MM.1S (cell line): ENCODE measurements around the gene E4F1.

Source experiments
- EZH2phosphoT487 ChIP-seq: fragments of 300-600 bp; sonication (generic); IDR thresholded peaks from 2 replicates; pipeline ENCODE4 v1.6.1; 2018; ENCODE audit warnings: antibody characterized with exemption, low read length
- TF ChIP-seq, protein P1 (sequence below): fragments of 300-600 bp; sonication (generic); IDR thresholded peaks from 2 replicates; pipeline ENCODE4 v1.5.1; 2016; ENCODE audit warnings: antibody characterized with exemption, low read length, mixed read lengths

DNA sequence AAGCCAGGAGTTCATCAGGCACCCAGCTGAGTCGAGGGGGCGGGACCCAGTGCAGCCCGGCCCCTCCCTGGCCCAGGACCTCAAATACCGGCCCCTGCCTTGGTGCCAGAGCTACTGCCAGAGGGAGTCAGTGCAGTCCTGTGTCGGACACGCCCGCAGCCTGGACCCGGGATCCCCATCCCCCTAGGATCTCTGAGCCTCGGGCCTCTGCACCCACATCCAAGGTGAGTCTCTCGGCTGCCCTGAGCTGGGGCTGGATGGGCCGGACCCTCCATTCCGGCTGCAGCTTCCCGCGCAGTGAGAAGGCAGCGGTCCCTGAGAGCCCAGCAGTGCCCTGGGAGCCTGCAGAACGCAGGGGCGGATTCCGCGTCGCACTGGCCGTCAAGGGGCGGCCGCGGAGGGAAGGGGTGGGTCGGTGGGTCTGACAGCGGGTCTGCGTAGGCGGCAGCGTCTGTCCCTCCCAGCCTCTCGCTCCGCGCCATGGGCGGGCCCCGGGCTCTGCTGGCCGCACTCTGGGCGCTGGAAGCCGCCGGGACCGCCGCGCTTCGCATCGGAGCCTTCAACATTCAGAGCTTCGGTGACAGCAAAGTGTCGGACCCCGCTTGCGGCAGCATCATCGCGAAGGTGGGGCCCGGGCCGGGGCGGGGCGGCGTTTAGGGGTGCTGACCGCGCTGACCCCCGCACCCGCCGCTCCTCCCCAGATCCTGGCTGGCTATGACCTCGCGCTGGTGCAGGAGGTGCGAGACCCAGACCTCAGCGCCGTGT, 13.1 kb downstream of the E4F1 start, which contains the start of gene DNASE1L2:
- no peak for TF ChIP-seq EZH2phosphoT487
- TF ChIP-seq, protein P1, sequence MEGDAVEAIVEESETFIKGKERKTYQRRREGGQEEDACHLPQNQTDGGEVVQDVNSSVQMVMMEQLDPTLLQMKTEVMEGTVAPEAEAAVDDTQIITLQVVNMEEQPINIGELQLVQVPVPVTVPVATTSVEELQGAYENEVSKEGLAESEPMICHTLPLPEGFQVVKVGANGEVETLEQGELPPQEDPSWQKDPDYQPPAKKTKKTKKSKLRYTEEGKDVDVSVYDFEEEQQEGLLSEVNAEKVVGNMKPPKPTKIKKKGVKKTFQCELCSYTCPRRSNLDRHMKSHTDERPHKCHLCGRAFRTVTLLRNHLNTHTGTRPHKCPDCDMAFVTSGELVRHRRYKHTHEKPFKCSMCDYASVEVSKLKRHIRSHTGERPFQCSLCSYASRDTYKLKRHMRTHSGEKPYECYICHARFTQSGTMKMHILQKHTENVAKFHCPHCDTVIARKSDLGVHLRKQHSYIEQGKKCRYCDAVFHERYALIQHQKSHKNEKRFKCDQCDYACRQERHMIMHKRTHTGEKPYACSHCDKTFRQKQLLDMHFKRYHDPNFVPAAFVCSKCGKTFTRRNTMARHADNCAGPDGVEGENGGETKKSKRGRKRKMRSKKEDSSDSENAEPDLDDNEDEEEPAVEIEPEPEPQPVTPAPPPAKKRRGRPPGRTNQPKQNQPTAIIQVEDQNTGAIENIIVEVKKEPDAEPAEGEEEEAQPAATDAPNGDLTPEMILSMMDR = no peak
